HepG2 (cell line): ENCODE data around the gene PCYT2. TPM values are rescaled to one million over a fixed set of nuclear protein-coding genes. Genes with fewer than 3 reads are reported as not detected.

Source experiments
- CBFB ChIP-seq: sonication (generic); formaldehyde crosslinking; IDR thresholded peaks from 2 replicates; pipeline ENCODE4 v1.4.0; 2020; ENCODE audit warnings: missing genetic modification reagents
- CEBPZ ChIP-seq: IDR thresholded peaks from 2 replicates; pipeline ENCODE4 v1.6.1; 2012; ENCODE audit warnings: low read length, improper control_type of control experiment
- FOSL2 ChIP-seq: sonication (generic); formaldehyde crosslinking; IDR thresholded peaks from 2 replicates; pipeline ENCODE4 v1.4.0; 2020; ENCODE audit warnings: missing genetic modification reagents
- HIC2 ChIP-seq: sonication (generic); formaldehyde crosslinking; IDR thresholded peaks from 2 replicates; pipeline ENCODE4 v1.9.0; 2022; ENCODE audit warnings: low read depth, missing genetic modification reagents
- HNRNPH1 ChIP-seq: fragments of 200-400 bp; formaldehyde crosslinking; optimal IDR thresholded peaks from 2 replicates; pipeline ENCODE3; 2017; ENCODE audit warnings: mild to moderate bottlenecking, low read depth, low read length
- HOXA5 ChIP-seq: sonication (generic); formaldehyde crosslinking; IDR thresholded peaks from 2 replicates; pipeline ENCODE4 v1.4.0; 2020; ENCODE audit warnings: missing genetic modification reagents
- KLF12 ChIP-seq: sonication (generic); formaldehyde crosslinking; IDR thresholded peaks from 2 replicates; pipeline ENCODE4 v1.4.0; 2020; ENCODE audit warnings: missing genetic modification reagents, borderline replicate concordance
- PAXIP1 ChIP-seq: sonication (generic); formaldehyde crosslinking; conservative IDR thresholded peaks from 2 replicates; pipeline ENCODE4 v1.4.0; 2020; ENCODE audit warnings: mild to moderate bottlenecking, missing genetic modification reagents, moderate library complexity
- PHF21A ChIP-seq: sonication (generic); formaldehyde crosslinking; IDR thresholded peaks from 2 replicates; pipeline ENCODE4 v1.5.0; 2020; ENCODE audit warnings: mild to moderate bottlenecking, missing genetic modification reagents
- ZBTB7B ChIP-seq: sonication (generic); formaldehyde crosslinking; IDR thresholded peaks from 2 replicates; pipeline ENCODE4 v1.4.0; 2020; ENCODE audit warnings: missing genetic modification reagents
- ZHX2 ChIP-seq, 2 experiments: sonication (generic) in 1 of 2; formaldehyde crosslinking in 1 of 2; IDR thresholded peaks; 2 replicates each; pipeline versions ENCODE4 v1.6.1 to v1.9.0; 2014 to 2022; ENCODE audit warnings: antibody characterized with exemption in 1 of 2, borderline replicate concordance in 1 of 2, inconsistent platforms in 1 of 2, low read depth in 1 of 2, missing genetic modification reagents in 1 of 2
- ZNF431 ChIP-seq: sonication (generic); formaldehyde crosslinking; IDR thresholded peaks from 2 replicates; pipeline ENCODE4 v1.9.0; 2022; ENCODE audit warnings: missing genetic modification reagents, low read depth, mild to moderate bottlenecking, borderline replicate concordance
- ZNF619 ChIP-seq: sonication (generic); formaldehyde crosslinking; IDR thresholded peaks from 2 replicates; pipeline ENCODE4 v1.4.0; 2020; ENCODE audit warnings: mild to moderate bottlenecking, missing genetic modification reagents
- polyA plus RNA-seq, 8 experiments: library from polyadenylated mRNA; depleted of rRNA in 3 of 8; stranded (reverse) in 7 of 8; unstranded in 1 of 8; fragments of >200 nt; fragmentation: Illumina TruSeq in 4 of 8; extraction: Trizol in 4 of 8; gene quantifications; 2 replicates each; pipeline versions ENCODE4 v1.2.1 to v1.2.3, GENCODE V29; 2011 to 2016; ENCODE audit warnings: low read depth in 4 of 8, missing spikeins in 1 of 8, mixed read lengths in 1 of 8; ENCODE audit not compliant: insufficient read depth in 1 of 8
- total RNA-seq, 5 experiments: library from RNA; depleted of rRNA; stranded (reverse); fragments of >200 nt; fragmentation: Illumina TruSeq; extraction: Trizol; gene quantifications; 2 replicates each; pipeline ENCODE4 v1.2.3, GENCODE V29; 2016; ENCODE audit warnings: low read depth in 1 of 5

Gene PCYT2
- total and polyA plus RNA-seq, 2 of the 13 experiments (the other 11 are each of a cell fraction or from before 2014, with no cell fraction given), result 147 to 297 TPM

- peak; percentile 29; the same call in 1 of the 2 replicates for TF ChIP-seq ZNF431
- no peak; the same call in 1 of the 2 replicates for TF ChIP-seq ZNF619 (CRISPR knock-in tag)
- TF ChIP-seq ZBTB7B (CRISPR knock-in tag), result 0 out of 2 replicates have a peak, but pooled peaks have one; percentile 19
- TF ChIP-seq HOXA5 (CRISPR knock-in tag), result no peak; the same call in 1 of the 2 replicates
- peak; percentile 5; the same call in 1 of the 2 replicates for TF ChIP-seq HIC2 (CRISPR knock-in tag)
- no peak; the same call in 1 of the 2 replicates for TF ChIP-seq KLF12 (CRISPR knock-in tag)
- TF ChIP-seq CEBPZ, result no peak
- TF ChIP-seq HNRNPH1, result no peak
- no peak; the same call in 1 of the 2 replicates for TF ChIP-seq PHF21A (CRISPR knock-in tag)
- TF ChIP-seq ZHX2 (IDR thresholded peaks at IDR 0.05; ENCODE audit: low read depth), result no peak
- no peak; the same call in 1 of the 2 replicates for TF ChIP-seq ZHX2 (CRISPR knock-in tag; IDR thresholded peaks at IDR 0.05; ENCODE audit: borderline replicate concordance)
- no peak; the same call in 1 of the 2 replicates for TF ChIP-seq FOSL2 (CRISPR knock-in tag)
- TF ChIP-seq PAXIP1, result no peak
- TF ChIP-seq CBFB (CRISPR knock-in tag), result no peak
Observed at GRCh38 chr17:81959362-81960129, 48.3 kb upstream of the PCYT2 start (continued).
